HS-5 (cell line): Measurements from ENCODE around the gene SUPT20HL2.
"Not testable (repeated sequence)": the region's sequence is repeated elsewhere in the genome, so short reads cannot be mapped to it uniquely, and the experiment has no call there.

ENCODE experiments used
- DNase-seq: peaks from one replicate; pipeline ENCODE4 v3.0.0-alpha.2; 2012; ENCODE audit warnings: low read depth

Gene SUPT20HL2

GRCh38 chrX:24309580-24310374, 4.1 kb downstream of the SUPT20HL2 start:
- DNase-seq: not testable (repeated sequence)

GRCh38 chrX:24308803-24309202, 5.1 kb downstream of the SUPT20HL2 start:
- not testable (repeated sequence) for DNase-seq

- no peak for DNase-seq
Observed at GRCh38 chrX:24306440-24306839, 7.4 kb downstream of the SUPT20HL2 start.

DNA sequence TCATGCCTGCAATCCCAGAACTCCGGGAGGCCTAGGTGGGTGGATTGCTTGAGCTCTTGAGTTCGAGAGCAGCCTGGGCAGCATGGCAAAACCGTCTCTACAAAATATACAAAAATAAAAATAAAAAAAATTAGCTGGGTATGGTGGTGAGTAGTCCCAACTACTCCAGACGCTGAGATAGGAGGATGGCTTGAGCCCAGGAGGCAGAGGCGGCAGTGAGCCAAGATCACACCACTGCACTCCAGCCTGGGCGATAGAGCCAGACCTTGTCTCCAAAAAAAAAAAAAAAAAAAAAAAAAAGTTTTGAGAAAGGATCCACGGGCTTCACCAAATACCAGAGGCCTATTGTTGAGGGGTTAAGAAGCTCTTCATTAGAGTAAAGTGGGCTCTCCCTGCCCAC, 8.0 kb downstream of the SUPT20HL2 start:
- DNase-seq: no peak

GRCh38 chrX:24301806-24302205, 12.1 kb downstream of the SUPT20HL2 start:
- no peak for DNase-seq

- DNase-seq: no peak
Observed at GRCh38 chrX:24301060-24301459, 12.8 kb downstream of the SUPT20HL2 start.

DNA sequence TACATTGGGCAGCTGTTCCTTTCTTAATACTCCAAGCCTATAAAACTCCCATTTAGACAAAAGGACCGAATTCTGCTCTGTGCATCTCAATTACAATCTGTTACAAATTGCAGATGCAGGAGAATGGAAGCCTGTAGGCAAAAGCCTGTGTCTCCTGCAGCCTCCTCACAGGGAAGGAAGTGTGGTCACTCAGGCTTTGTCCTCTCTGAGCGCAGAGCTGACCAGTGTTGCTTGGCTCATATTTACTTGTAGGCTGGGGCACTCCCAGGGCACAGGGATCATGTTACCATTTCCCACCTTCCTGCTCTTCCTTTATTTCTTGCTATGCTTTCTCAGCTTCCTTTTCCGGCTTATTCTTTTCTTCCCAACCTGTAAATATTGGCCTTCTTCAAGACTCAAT, 15.7 kb downstream of the SUPT20HL2 start:
- no peak for DNase-seq

DNA sequence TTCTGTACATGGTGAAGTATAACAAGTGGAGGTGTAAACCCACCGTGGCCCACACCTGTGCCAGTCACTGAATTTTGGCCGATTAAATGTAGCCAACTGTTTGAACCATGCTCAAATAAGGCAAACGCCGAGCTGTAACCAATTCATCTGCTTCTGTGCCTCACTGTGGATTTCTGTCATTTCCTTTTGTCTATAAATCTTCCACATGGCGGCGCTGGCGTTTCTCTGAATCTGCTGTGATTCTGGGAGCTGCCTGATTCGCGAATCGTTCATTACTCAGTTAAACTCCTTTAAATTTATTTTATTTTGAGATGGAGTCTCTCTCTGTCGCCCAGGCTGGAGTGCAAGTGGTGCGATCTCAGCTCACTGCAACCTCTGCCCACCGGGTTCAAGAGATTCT, 19.2 kb downstream of the SUPT20HL2 start:
- DNase-seq: no peak

- no peak for DNase-seq
Observed at GRCh38 chrX:24293412-24293811, 20.5 kb downstream of the SUPT20HL2 start.

- no peak for DNase-seq
Observed at GRCh38 chrX:24292353-24292752, 21.5 kb downstream of the SUPT20HL2 start.

DNA sequence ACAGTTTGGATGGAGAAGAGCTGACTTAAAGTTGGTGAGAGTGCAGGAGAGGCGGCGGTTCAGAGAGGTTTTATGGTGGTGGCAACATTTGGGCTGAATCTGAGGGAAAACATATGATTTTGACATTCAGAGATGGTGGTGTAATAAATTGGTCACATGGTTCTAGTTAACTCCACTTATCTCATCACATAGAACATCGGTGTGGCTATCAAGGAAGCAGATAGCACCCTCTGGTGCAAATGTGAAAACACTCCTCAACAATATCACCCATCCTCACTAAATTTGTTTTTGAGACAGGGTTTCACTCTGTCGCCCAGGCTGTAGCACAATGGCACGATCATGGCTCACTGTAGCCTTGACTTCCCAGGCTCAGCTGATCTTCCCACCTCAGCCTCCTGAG, 28.8 kb downstream of the SUPT20HL2 start:
- DNase-seq: no peak

GRCh38 chrX:24283127-24283794, 30.6 kb downstream of the SUPT20HL2 start:
- no peak for DNase-seq

GRCh38 chrX:24282381-24283126, 31.3 kb downstream of the SUPT20HL2 start:
- DNase-seq: no peak

DNA sequence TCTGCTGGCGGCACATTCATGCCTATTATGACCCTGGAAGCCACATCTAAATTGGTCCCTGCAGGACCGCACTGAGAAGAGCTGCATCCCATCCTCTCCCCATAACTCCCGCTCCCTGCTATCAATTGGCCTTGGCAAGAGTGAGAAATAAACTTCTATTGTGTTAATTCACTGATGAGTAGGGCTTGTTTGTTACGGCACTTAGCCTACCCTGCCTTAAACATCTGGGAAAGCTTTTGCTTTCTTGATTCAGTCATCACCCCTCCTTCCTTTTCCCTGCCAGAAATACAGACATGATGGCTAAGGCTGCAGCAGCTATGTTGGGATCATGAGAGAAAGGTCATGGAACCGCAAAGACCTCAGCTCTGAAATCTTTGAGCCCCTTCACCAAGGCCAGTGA, 36.5 kb downstream of the SUPT20HL2 start:
- DNase-seq: no peak

DNA sequence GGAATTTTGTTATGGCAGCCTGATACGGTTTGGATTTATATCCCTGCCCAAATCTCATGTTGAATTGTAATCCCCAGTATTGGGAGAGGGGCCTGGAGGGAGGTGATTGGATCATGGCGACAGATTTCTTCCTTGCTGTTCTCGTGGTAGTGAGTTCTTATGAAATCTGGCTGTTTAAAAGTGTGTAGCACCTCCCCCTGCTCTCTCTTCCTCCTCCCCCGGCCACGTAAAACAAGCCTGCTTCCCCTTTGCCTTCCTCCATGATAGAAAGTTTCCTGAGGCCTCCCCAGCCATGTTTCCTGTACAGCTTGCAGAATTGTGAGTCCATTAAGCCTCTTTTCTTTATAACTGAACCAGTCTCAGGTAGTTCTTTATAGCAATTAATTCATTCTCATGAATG, 37.9 kb downstream of the SUPT20HL2 start:
- no peak for DNase-seq

DNA sequence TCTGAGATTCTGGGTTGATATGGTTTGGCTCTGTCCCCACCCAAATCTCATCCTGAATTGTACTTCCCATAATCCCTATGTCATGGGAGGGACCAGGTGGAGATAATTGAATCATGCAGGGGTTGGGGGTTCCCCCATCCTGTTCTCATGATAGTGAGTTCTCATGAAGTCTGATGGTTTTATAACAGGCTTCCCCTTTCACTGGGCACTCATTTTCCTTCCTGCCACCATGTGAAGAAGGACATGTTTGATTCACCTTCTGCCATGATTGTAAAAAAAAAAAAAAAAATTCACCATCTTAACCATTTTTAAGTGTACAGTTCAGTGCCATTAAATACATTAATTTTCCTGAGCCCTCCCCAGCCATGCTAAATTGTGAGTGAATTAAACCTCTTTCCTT, 42.6 kb downstream of the SUPT20HL2 start:
- DNase-seq: no peak

GRCh38 chrX:24268786-24269185, 45.1 kb downstream of the SUPT20HL2 start:
- no peak for DNase-seq

GRCh38 chrX:24266996-24267395, 46.9 kb downstream of the SUPT20HL2 start:
- DNase-seq: no peak

- DNase-seq: no peak
Observed at GRCh38 chrX:24264383-24264782, 49.5 kb downstream of the SUPT20HL2 start.

DNA sequence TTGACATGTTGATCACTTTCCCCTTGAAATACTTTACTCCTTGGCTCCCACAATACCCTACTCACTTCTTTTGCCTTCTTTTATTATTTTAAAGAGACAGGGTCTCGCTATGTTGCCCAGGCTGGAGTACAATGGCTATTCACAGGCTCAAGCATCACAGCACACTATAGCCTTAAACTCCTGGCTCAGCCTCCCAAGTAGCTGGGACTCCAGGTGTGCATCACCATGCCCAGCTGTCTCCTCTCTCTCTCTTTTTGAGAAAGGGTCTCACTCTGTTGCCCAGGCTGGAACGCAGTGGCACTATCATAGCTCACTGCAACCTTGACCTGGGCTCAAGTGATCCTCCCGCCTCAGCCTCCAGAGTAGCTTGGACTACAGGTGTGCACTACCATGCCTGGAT, 51.6 kb downstream of the SUPT20HL2 start:
- DNase-seq: no peak
